GM19452 (cell line): ENCODE results near the gene CREB3L2.

Experiments used
- ATAC-seq: cut with Tn5 transposase; IDR thresholded peaks from one replicate; pipeline ENCODE4 v1.9.1; 2021; ENCODE audit not compliant: unreplicated experiment

Gene CREB3L2

DNA sequence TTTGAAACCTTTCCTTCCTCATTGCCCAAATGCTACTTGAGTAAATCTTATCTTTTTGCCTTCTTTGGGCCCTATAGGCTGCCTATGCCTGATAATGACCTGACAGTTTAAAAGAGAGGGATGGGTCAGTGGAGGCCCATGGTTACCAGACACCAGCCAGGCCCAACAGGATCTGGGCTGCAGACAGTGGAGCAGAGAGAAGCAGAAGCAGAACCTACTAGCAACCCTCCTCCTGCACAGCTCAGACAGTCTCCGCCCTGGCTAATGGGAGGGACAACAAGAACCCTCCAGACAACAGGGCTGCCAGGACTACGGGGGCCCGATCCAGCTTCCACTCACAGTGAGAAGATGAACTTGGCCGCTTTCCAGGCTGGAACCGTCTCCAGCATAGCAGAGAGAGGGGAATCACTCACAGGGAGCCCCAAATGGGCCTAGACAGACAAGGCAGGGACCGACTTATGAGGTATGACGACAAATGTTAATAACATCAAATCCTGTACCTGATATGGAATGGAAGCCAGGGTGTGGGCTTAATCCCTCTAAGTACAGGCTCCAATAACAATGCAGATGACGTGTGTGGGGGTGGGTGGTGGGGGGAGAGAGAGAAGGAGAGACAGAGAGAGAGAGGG lies 123.4 kb downstream of the CREB3L2 start:
- ATAC-seq: no peak

DNA sequence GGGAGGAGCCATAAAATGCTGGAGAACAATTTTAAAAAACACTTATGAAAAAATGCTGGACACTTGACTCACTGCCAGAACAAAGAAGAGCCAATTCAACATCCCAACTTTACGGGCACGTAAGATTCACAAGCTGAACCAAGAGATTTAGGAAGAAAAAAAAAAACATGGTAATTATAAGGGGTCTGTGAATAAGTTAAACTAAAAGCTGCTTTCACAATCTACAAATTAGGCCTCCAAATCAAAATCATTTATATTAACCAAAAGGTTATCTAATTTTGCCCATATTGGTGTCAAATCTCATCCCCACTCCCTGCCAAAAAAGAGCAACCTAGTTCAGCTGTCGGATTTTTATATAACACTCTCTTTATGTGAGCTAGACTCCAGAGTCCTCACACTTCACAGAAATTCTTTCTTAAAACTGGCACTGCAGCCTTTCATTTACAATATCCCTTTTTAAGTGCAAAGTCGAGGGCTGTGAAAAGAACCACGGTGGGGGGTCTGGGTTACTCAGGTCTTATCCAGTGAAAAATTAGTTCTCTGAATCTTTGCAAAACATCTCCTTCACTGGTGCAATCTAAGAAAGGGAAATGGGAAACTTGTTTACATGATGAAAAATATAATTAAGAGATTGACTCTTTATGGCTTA lies 124.7 kb downstream of the CREB3L2 start:
- no peak for ATAC-seq

DNA sequence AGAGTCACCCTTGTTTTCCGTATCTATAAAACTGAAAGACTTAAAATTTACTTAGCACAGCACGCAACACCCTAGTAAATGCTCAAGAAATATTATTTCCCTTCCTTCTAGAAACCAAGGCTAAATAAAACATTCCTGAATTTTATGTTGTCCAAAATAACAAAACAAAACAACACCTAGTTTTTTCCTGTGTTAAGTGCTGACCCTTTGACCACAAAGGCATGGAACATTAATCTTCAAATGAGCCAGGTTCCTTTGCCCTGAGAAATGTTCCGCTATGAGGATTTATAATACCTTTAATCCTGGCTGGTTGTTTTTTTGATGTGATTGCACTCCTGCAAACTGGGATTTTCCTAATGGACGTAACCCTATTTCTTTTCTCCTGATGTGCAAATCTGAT lies 126.1 kb downstream of the CREB3L2 start:
- ATAC-seq: no peak

DNA sequence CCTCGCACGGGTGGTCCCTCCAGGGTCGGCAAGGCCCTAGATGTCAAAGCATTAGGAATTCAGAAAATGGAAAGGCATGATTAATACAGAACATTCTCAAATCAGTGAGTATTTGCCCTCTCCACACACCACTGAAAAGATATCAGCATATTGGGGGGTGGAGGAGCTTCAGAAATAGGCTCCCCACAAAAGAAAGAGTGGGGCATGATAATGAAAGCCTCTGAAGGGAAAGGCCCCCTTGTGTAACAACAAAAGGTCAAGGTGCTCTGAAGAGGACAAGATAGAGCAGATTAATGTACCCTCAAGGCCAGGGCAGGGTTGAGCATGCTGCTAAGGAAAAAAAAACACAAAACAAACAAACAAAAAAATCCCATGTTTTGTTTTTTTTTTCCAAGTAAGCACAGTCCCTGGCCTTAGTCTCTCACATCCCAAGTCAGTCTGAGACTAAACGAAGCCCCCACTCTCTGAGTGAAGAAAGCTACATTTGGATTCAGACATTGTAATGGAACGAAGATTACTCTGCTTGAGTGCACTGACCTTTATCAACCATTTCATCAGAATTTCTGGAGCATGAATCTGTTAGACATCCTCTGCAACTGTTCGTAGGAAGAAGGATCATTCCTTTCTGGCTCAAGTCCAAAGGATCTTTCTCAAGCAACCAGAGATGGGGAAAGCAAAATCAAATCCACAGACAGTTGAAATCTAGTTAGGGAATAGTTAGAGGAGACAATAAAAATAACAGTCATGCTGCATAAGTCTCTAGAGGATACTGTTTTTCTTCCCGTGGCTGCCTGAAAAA lies 127.7 kb downstream of the CREB3L2 start:
- no peak for ATAC-seq

DNA sequence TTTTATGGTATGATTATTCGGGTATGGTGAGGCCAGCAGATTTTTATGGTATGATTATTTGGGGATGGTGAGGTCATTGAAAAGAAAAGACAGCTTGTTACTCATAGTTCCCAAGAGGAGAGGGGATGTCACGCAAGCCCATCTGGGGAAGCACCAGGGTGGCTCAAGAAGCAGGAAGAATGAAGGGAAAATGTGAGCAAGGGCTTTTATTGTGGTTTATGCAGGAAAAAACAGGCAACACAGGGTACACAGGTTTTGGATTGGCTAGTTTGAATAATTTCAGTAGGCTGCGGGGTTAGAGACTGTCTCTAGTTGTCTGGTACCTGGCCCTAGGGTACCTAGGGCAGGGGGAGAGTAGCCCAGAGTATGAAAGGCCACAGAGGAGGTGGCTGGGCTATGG lies 128.4 kb downstream of the CREB3L2 start:
- ATAC-seq: no peak

DNA sequence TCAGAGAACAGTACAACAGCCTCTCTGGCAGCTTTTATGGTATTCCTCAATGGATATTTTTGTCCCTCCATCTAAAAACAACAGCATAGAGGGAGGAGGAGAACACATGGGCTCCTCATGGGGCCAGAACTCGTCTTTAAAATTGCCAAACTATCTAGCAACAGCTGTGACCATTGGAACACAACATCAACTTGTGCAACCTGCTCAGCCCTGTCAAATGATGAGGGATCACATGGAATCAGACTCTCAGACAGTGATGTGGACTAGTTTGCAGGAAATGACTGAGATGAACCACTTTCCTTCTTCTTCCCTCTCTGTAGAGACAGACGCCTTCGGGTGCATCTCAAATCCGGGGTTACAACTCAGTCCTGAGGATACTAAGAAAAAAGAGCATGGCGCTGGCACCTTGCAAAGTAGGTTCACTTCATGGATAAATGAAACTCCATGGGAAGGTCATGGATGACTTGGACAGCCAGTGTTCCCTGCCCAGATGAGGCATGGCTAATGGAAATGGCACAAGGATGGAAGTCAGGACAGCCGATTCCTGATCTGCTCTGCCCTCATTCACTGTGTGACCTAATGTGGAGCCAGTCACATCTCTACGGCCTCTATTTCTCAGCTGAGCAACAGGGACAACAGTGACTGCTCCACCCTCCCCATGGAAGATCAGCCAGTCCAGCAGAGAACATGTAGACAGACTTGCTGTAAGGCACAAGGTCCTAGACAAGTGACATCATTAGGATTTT lies 130.5 kb downstream of the CREB3L2 start:
- ATAC-seq: no peak

DNA sequence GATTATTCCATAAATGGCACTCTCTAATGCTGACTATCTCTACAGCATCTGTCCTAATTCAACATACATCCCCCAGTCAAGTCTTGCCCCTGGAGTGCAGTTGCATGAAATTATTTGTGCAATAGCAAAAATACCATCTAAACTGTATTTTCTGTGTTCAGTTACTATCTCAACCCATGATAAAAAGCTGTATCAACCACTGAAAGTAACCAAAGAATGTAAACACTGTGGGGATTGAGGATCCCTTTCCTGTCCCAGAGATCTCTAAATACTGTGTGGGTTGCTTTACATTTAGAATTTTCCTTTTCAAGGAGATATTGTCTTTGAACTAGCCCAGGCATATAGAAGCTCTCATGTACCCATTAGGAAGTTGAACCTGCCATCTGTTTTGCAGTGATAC lies 131.2 kb downstream of the CREB3L2 start:
- no peak for ATAC-seq

DNA sequence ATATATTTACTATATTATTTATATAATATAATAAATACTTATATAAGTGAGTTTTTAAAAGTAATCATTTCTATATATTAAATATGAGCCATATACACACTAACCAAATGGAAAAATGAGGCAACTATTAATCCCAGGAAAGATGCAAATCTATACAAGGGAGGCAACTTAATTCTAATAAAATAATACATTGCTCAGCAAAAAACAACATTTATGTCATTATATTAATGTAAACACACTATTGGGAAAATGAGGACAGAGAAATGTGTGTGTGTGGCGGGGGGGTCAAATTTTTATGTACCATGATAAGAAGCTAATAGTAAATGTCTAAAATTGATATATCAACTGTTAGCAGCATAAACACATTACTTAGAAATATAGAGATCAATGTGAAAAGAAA lies 131.8 kb downstream of the CREB3L2 start:
- ATAC-seq: no peak

DNA sequence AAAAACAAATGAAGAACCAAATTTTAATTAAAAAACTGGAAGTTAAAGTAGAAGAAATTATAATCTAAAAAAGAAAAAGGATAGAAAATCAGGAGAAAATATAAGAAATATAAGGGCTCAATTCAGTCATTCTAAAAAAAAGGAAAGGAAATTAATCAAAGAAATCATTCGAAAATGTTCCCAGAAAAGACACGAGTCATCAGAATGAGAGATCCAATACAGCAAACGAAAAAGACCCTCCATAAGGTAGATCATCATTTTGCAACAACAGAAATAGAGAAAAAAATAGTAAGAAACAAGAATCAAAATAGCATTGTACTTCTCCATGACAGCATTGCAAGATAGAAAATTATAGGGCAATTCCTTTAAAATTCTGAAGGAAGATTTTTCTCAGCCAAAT lies 132.6 kb downstream of the CREB3L2 start:
- no peak for ATAC-seq

DNA sequence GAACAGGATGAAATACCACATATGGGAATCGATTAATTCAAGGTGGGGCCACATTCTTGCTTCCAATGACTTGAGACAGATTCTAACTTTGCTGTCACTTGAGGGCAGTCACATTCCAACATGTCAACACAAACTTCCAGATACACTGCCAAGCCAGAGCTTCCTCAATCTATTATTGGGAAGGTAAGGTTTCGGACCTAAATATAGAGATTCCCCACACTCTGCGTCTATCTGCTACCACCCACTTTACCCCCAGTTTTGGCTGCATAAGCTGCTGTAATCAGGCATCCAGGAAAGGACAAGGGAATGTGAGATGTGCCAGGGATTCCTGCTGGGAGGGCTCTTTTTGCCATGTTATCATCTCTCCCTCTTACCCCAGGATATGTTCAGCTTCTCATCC lies 134.6 kb downstream of the CREB3L2 start:
- no peak for ATAC-seq

DNA sequence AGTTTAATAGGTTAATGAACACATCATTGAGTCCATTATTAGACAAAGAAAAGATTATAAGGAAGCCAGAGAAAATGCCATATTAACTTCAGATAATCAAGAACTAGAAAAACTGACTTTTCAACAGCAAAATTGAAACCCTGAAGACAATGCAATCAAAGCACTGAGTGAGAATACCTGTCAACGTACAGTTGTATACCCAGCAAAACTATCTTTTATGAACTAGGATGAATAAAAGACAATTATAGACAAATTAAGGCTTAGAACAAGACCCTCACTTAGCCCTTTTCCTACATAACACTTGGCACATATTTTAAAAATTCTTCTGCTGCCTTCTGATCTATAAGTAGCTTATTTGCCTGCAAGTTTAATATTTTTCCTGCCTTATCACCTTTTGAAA lies 136.1 kb downstream of the CREB3L2 start:
- no peak for ATAC-seq

DNA sequence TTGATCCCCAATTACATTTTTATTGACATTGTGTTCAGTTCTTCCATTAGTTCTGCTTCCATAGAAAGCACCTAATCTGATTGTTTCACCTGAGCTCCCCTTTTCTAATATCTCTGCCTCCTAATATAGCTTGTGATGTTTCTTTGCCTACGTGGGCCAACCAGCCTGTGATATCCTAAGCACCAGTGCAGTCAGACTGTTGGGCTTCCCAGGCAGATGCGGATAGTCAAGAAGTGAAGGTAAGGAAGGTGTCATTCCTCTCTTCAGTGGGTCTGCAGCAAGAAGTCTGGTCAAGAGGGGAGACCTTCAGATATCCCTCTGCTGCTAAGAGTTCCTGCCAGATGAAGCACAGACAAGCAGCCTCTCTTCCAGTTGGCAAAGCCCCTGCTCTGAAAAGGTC lies 138.9 kb downstream of the CREB3L2 start:
- no peak for ATAC-seq

DNA sequence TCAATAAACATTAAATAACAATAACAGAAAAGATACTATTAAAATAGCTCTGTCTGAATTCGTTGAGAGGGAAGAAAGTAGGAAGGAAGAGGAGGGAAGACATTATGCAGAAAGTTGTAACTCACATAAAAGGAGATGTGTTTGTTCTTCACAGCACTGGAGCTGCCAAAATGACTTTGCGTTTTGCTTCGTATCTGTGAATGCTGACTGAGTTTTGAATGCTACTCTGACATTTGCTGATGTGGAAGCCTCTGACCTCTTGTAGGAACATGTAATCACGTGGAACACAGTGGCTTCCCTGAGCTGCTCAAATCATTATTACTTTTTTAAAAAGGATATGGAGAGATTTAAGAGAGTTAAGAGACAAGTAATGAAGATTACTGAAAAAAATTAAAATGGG lies 139.5 kb downstream of the CREB3L2 start:
- ATAC-seq: no peak

DNA sequence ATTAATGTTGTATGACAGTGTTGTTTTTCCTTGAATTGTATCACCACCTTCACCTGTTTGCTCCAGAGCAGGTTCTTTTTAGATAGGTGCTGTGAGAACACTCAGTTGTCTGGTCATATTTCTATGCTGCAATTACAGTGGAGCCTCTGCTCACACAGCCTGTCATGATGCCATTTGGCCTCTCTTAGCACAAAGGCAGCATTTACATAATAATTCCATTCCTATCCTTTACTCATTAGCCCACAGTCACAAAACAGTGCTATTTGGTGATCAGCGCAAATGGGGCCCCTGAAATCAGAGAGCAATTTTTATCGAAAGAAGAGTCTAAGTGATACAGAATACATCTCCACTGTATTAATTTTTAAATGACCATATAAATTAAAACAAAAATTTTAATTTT lies 141.3 kb downstream of the CREB3L2 start:
- ATAC-seq: no peak

DNA sequence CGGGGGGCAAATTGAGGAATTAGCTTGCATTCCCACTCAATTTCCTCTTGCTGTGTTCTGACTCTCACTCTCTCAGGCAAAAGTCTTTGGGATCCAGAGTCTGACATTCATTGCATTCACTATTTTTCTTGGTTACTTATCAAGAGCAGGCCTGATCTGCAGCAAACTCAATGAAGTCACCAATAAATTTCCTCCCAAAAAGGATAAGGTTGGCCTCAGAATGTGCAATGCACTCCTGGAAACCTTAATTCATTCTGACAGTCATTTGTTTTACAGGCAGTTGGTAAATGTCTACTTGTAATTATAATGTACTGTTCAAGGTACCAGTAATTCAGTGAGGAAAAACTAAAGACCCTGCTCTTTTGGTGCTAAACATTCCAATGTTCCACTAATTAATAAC lies 148.8 kb downstream of the CREB3L2 start:
- ATAC-seq: no peak

DNA sequence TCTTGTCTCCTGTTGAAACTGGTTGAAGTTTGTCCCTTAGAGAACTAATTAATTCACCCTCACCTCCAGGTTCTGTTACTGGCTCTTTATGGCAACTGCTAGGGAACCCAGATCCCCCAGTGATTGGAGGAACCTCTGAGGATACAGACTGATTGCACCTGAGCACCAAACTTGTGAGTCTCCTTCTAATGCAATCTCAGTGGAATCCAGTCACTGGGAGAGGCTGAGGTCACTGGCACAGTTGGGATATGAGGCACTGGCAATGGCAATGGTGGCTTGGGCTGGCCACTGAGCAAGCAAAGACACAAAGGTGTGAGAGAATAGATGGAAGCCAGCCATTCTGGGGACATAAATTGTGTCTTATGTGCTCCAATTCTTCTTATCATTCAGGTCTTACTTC lies 149.8 kb downstream of the CREB3L2 start:
- ATAC-seq: no peak

DNA sequence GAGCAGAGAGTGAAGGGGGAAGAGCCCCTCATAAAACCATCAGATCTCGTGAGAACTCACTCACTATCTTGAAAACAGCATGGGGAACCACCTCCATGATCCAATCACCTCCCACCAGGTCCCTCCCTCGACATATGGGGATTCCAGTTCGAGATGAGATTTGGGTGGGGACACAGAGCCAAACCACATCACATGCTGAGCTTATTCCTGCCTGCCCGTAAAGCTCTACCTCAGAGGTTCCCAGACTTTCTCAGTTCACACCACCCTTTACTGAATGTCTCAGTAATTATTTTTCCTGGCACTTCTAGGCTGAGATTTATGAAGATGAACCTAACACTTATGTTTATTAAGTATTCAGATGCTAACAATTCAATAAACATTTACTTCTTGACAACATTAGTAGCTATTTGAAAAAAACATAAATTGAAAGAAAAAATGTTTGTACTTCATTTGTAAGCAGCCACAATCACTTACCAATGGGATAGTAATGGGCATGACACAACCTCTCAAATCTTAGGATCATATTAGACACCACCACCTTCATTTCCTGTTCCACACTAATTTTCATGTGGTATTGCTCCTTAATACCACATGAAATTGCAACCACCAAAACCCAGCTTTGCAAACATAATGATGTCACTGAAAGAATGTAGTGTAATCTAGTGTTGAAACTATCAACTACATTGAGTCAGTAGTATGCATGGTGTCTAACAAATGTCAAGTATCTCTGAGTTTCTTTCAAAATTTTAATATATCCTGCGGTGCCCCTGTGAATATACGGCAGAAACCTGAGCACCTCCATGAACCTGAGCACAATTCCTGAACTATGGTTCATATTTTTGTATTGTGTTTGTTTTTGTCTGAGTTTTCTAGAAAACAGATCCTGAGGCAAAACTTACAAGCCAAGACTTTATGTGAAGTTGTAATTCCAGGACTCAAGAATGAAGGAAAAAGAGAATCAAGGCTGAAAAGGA lies 150.6 kb downstream of the CREB3L2 start:
- ATAC-seq: no peak

DNA sequence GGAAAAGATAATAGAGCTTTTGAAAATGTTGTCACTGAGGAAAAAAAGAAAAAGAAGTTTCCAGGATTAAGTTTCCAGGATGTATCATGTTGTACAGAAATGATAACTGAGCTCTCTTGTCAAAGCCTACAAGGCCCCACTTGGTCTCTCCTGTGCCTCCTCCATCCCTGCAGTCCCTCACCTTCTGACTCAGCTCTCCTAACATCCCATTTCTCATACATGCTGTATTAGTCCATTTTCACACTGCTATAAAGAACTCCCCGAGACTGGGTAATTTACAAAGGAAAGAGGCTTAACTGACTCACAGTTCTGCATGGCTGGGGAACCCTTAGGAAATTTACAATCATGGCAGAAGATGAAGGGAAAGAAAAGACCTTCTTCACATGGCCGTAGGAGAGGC lies 151.3 kb downstream of the CREB3L2 start:
- no peak for ATAC-seq

DNA sequence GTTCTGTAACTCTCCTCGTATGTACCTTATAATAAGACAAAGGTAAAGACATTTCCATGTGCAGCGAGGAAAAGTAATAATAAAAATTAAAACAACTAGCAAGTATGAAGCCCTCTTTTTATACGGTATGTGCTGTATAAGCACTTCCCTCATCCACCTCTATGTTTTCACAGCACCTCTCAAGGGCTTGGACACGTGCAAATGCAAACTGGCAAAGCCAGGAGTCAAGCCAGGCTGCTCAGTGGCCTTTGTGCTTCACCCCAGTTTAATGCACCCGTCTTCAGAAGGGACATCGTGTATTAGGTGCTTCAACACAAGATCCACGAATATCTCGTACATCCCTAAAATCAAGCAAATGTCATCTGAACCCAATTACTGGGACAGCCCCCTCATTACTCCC lies 153.8 kb downstream of the CREB3L2 start:
- no peak for ATAC-seq

DNA sequence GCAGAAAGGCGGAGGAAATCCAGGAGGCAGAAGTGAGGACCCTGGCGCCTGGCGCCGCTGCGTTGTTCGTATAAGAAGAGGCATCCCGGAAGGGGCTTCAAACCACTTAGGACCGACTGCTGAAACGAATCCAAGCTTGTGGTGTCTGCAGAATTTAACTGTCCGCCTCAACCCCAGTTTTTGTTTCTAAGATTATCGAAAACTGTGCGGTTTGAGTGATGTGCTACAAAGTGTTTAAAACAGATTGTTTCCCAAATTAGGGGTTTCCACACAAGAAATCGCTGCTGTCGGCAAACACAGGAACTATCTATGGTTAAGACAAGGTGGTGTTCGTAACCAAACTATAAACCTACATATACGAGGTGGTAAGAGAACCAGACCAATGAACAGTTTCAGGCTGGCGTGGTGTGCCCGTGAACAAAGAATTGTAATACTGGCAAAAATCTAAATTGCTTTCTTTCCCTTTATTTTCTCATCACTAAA lies 154.3 kb downstream of the CREB3L2 start:
- ATAC-seq: no peak
